Neural cell (in vitro differentiated cells): ENCODE measurements around the gene RABGAP1L. TPM values are rescaled to one million over a fixed set of nuclear protein-coding genes. Genes with fewer than 3 reads are reported as not detected.
"Not testable (repeated sequence)": the region's sequence is repeated elsewhere in the genome, so short reads cannot be mapped to it uniquely, and the experiment has no call there.

Experiments
- H2AFZ ChIP-seq: fragments of 200-600, 300-800 bp; sonication (generic), shearing (Covaris generic); 2 replicates; pipeline ENCODE4 v1.6.0; 2014; ENCODE audit warnings: low read depth, mild to moderate bottlenecking, antibody characterized with exemption, low read length, moderate library complexity
- H3F3A ChIP-seq: fragments of 200-600 bp; shearing (Covaris generic); 2 replicates; pipeline ENCODE4 v1.6.1; 2016; ENCODE audit warnings: mild to moderate bottlenecking, moderate library complexity, mixed read lengths, antibody characterized with exemption, low read length; ENCODE audit not compliant: insufficient read depth, poor library complexity, severe bottlenecking
- H3K27ac ChIP-seq: fragments of 200-600, 300-800 bp; sonication (generic), shearing (Covaris generic); 2 replicates; pipeline ENCODE4 v1.5.1; 2014; ENCODE audit warnings: mild to moderate bottlenecking, low read length, moderate library complexity
- H3K27me3 ChIP-seq: fragments of 300-800, 200-600 bp; sonication (generic), shearing (Covaris generic); 2 replicates; pipeline ENCODE4 v1.6.0; 2014; ENCODE audit warnings: mild to moderate bottlenecking, low read depth, low read length, moderate library complexity; ENCODE audit not compliant: insufficient read depth
- H3K36me3 ChIP-seq: fragments of 300-800, 200-600 bp; sonication (generic), shearing (Covaris generic); 2 replicates; pipeline ENCODE4 v1.5.1; 2014; ENCODE audit warnings: mild to moderate bottlenecking, antibody characterized with exemption, low read length, moderate library complexity; ENCODE audit not compliant: insufficient read depth
- H3K4me2 ChIP-seq: fragments of 300-800, 200-600 bp; sonication (generic), shearing (Covaris generic); 2 replicates; pipeline ENCODE4 v1.6.0; 2014; ENCODE audit warnings: mild to moderate bottlenecking, low read length
- H3K4me3 ChIP-seq: fragments of 300-800, 200-600 bp; sonication (generic), shearing (Covaris generic); 2 replicates; pipeline ENCODE4 v1.5.1; 2014; ENCODE audit warnings: mild to moderate bottlenecking, low read length, moderate library complexity
- H3K79me2 ChIP-seq: fragments of 200-600 bp; shearing (Covaris generic); replicated peaks from 2 replicates; pipeline ENCODE4 v1.6.0; 2014; ENCODE audit warnings: mild to moderate bottlenecking, low read length, moderate library complexity; ENCODE audit not compliant: insufficient read depth
- H3K9ac ChIP-seq: fragments of 300-800, 200-600 bp; sonication (generic), shearing (Covaris generic); 2 replicates; pipeline ENCODE4 v1.6.1; 2016; ENCODE audit warnings: mild to moderate bottlenecking, low read length, mixed read lengths
- H3K9me2 ChIP-seq: fragments of 200-600 bp; shearing (Covaris generic); 2 replicates; pipeline ENCODE4 v1.6.1; 2016; ENCODE audit warnings: mild to moderate bottlenecking, low read length, mixed read lengths; ENCODE audit not compliant: insufficient read depth
- H3K9me3 ChIP-seq: fragments of 200-600, 300-800 bp; sonication (generic), shearing (Covaris generic); 2 replicates; pipeline ENCODE4 v1.6.1; 2016; ENCODE audit warnings: mild to moderate bottlenecking, mixed run types, low read length, moderate library complexity, mixed read lengths
- H4K20me1 ChIP-seq: fragments of 200-600 bp; shearing (Covaris generic); 2 replicates; pipeline ENCODE4 v1.6.1; 2016; ENCODE audit warnings: mild to moderate bottlenecking, mixed run types; ENCODE audit not compliant: insufficient read depth
- EP300 ChIP-seq: fragments of 450-650 bp; conservative IDR thresholded peaks from 2 replicates; pipeline ENCODE4 v1.6.1; 2014; ENCODE audit warnings: antibody characterized with exemption, mild to moderate bottlenecking, moderate library complexity; ENCODE audit not compliant: poor library complexity, severe bottlenecking
- EZH2 ChIP-seq: fragments of 200-600, 300-800 bp; shearing (Covaris generic), sonication (generic); IDR thresholded peaks from 2 replicates; pipeline ENCODE4 v1.6.1; 2014; ENCODE audit warnings: antibody characterized with exemption, low read length, borderline replicate concordance, mild to moderate bottlenecking; ENCODE audit not compliant: insufficient read depth, poor library complexity, severe bottlenecking
- MXI1 ChIP-seq: fragments of 450-650 bp; conservative IDR thresholded peaks from 2 replicates; pipeline ENCODE4 v1.6.1; 2014; ENCODE audit warnings: antibody characterized with exemption, mild to moderate bottlenecking; ENCODE audit not compliant: poor library complexity, severe bottlenecking
- POLR2AphosphoS5 ChIP-seq: IDR thresholded peaks from 2 replicates; pipeline ENCODE4 v1.6.1; 2012
- RAD21 ChIP-seq: fragments of 450-650 bp; conservative IDR thresholded peaks from 2 replicates; pipeline ENCODE4 v1.6.1; 2014; ENCODE audit warnings: antibody characterized with exemption, mild to moderate bottlenecking, moderate library complexity
- SMC3 ChIP-seq: fragments of 450-650 bp; conservative IDR thresholded peaks from 2 replicates; pipeline ENCODE4 v1.6.1; 2014; ENCODE audit warnings: antibody characterized with exemption, mild to moderate bottlenecking, moderate library complexity; ENCODE audit not compliant: poor library complexity
- TAF1 ChIP-seq: IDR thresholded peaks from 2 replicates; pipeline ENCODE4 v1.6.1; 2012; ENCODE audit warnings: low read depth
- polyA plus RNA-seq: library from polyadenylated mRNA; depleted of rRNA; stranded (reverse); fragments of >200 nt; gene quantifications from 2 replicates; pipeline ENCODE4 v1.2.3, GENCODE V29; 2014
- TF ChIP-seq, protein P1 (sequence below): fragments of 450-650 bp; IDR thresholded peaks from 2 replicates; pipeline ENCODE4 v1.5.1; 2014; ENCODE audit warnings: antibody characterized with exemption, mild to moderate bottlenecking, moderate library complexity; ENCODE audit not compliant: poor library complexity, severe bottlenecking
- TF ChIP-seq, protein P2 (sequence below): IDR thresholded peaks from 2 replicates; pipeline ENCODE4 v1.6.1; 2012; ENCODE audit warnings: borderline replicate concordance

The RABGAP1L gene
- polyA plus RNA-seq, 1 donor from 2014 or later: 32.2 TPM

DNA sequence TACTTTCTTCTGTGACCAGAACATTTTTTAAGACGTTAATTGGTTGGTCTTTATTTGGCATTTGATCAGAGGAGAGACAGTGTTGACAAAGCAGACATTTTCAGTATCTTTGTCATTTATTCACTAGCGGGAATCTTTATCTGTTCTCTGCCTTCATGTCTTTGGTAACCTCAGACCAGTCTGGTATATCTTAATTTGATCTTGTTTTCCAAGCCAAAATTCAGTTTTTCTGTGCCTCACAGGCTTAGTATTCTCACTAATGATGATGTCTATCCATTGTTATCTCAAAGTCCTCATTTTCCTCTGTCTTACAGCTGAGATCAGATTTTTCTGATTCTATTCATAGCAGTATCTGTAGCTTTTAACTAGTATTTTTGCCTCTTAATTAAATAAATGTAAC, 447.2 kb downstream of the RABGAP1L start:
- H3K27me3 ChIP-seq: no peaks in the 10 kb centered on the region
- H3K27ac ChIP-seq: no peak overlapping the region
- no peak overlapping the region for H2AFZ ChIP-seq
- TF ChIP-seq, protein P1, sequence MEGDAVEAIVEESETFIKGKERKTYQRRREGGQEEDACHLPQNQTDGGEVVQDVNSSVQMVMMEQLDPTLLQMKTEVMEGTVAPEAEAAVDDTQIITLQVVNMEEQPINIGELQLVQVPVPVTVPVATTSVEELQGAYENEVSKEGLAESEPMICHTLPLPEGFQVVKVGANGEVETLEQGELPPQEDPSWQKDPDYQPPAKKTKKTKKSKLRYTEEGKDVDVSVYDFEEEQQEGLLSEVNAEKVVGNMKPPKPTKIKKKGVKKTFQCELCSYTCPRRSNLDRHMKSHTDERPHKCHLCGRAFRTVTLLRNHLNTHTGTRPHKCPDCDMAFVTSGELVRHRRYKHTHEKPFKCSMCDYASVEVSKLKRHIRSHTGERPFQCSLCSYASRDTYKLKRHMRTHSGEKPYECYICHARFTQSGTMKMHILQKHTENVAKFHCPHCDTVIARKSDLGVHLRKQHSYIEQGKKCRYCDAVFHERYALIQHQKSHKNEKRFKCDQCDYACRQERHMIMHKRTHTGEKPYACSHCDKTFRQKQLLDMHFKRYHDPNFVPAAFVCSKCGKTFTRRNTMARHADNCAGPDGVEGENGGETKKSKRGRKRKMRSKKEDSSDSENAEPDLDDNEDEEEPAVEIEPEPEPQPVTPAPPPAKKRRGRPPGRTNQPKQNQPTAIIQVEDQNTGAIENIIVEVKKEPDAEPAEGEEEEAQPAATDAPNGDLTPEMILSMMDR: no peak
- TF ChIP-seq EZH2 (no peak), MXI1 (no peak), POLR2AphosphoS5 (no peak), SMC3 (no peak), EP300 (no peak), RAD21 (no peak), TAF1 (no peak)
- TF ChIP-seq, protein P2, sequence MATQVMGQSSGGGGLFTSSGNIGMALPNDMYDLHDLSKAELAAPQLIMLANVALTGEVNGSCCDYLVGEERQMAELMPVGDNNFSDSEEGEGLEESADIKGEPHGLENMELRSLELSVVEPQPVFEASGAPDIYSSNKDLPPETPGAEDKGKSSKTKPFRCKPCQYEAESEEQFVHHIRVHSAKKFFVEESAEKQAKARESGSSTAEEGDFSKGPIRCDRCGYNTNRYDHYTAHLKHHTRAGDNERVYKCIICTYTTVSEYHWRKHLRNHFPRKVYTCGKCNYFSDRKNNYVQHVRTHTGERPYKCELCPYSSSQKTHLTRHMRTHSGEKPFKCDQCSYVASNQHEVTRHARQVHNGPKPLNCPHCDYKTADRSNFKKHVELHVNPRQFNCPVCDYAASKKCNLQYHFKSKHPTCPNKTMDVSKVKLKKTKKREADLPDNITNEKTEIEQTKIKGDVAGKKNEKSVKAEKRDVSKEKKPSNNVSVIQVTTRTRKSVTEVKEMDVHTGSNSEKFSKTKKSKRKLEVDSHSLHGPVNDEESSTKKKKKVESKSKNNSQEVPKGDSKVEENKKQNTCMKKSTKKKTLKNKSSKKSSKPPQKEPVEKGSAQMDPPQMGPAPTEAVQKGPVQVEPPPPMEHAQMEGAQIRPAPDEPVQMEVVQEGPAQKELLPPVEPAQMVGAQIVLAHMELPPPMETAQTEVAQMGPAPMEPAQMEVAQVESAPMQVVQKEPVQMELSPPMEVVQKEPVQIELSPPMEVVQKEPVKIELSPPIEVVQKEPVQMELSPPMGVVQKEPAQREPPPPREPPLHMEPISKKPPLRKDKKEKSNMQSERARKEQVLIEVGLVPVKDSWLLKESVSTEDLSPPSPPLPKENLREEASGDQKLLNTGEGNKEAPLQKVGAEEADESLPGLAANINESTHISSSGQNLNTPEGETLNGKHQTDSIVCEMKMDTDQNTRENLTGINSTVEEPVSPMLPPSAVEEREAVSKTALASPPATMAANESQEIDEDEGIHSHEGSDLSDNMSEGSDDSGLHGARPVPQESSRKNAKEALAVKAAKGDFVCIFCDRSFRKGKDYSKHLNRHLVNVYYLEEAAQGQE: no peak
- no peaks in the 10 kb centered on the region for H4K20me1 ChIP-seq
- no peak overlapping the region for H3K4me2 ChIP-seq
- no peaks in the 10 kb centered on the region for H3K9me3 ChIP-seq
- no peaks in the 10 kb centered on the region for H3K9me2 ChIP-seq
- no peaks in the 10 kb centered on the region for H3F3A ChIP-seq
- H3K79me2 ChIP-seq: no peaks in the 10 kb centered on the region
- no peak overlapping the region for H3K9ac ChIP-seq
- H3K4me3 ChIP-seq: no peak overlapping the region
- no peaks in the 10 kb centered on the region for H3K36me3 ChIP-seq

GRCh38 chr1:174617905-174618304, 458.6 kb downstream of the RABGAP1L start:
- not testable (repeated sequence) for H3K79me2 ChIP-seq, H3K27ac ChIP-seq, H3K4me3 ChIP-seq, H3K9me2 ChIP-seq, H3K9ac ChIP-seq, H3K27me3 ChIP-seq, H3F3A ChIP-seq, H2AFZ ChIP-seq, H3K36me3 ChIP-seq, H4K20me1 ChIP-seq, H3K4me2 ChIP-seq, H3K9me3 ChIP-seq
